ENCODE results near the gene SATB2.

Gene SATB2

GRCh38 chr2:199465988-199466691 is 8.4 kb upstream of the SATB2 start:
- DNase-seq (ENCODE audit: low read depth in 2 of 2) = no peak

- DNase-seq (ENCODE audit: low read depth in 2 of 2) = no peak
Observed at GRCh38 chr2:199465390-199465789, 7.7 kb upstream of the SATB2 start.

GRCh38 chr2:199464606-199465352 is 7.0 kb upstream of the SATB2 start:
- no peak for DNase-seq (ENCODE audit: low read depth in 2 of 2)

- DNase-seq (ENCODE audit: low read depth in 2 of 2) = no peak
Observed at GRCh38 chr2:199463708-199464605, 6.2 kb upstream of the SATB2 start.

GRCh38 chr2:199462956-199463692 is 5.4 kb upstream of the SATB2 start:
- no peak for DNase-seq (ENCODE audit: low read depth in 2 of 2)

- DNase-seq (ENCODE audit: low read depth in 2 of 2) = no peak
Observed at GRCh38 chr2:199462347-199462955, 4.7 kb upstream of the SATB2 start.

GRCh38 chr2:199461711-199462346 is 4.1 kb upstream of the SATB2 start:
- no peak for DNase-seq (ENCODE audit: low read depth in 2 of 2)

GRCh38 chr2:199460846-199461710 is 3.3 kb upstream of the SATB2 start:
- DNase-seq (ENCODE audit: low read depth in 2 of 2) = no peak

GRCh38 chr2:199460101-199460671 is 2.4 kb upstream of the SATB2 start:
- DNase-seq (ENCODE audit: low read depth in 2 of 2) = no peak

- peak; percentile 94 for DNase-seq (ENCODE audit: low read depth in 2 of 2)
Observed at GRCh38 chr2:199459286-199460100, 1.8 kb upstream of the SATB2 start.

GRCh38 chr2:199458806-199459285 is 1.1 kb upstream of the SATB2 start:
- no peak for DNase-seq (ENCODE audit: low read depth in 2 of 2)

- DNase-seq (ENCODE audit: low read depth in 2 of 2) = no peak
Observed at GRCh38 chr2:199458009-199458805, 468 bp upstream of the SATB2 start.

- DNase-seq (ENCODE audit: low read depth in 2 of 2) = no peak
Observed at GRCh38 chr2:199456383-199457146, 1.2 kb downstream of the SATB2 start.

GRCh38 chr2:199455545-199456382 is 2.0 kb downstream of the SATB2 start:
- DNase-seq (ENCODE audit: low read depth in 2 of 2) = no peak

- DNase-seq (ENCODE audit: low read depth in 2 of 2) = no peak
Observed at GRCh38 chr2:199455210-199455544, 2.6 kb downstream of the SATB2 start.

GRCh38 chr2:199452991-199453379 is 4.8 kb downstream of the SATB2 start:
- no peak for DNase-seq (ENCODE audit: low read depth in 2 of 2)
